ENCODE results near the gene MYBPH.

Gene MYBPH

DNA sequence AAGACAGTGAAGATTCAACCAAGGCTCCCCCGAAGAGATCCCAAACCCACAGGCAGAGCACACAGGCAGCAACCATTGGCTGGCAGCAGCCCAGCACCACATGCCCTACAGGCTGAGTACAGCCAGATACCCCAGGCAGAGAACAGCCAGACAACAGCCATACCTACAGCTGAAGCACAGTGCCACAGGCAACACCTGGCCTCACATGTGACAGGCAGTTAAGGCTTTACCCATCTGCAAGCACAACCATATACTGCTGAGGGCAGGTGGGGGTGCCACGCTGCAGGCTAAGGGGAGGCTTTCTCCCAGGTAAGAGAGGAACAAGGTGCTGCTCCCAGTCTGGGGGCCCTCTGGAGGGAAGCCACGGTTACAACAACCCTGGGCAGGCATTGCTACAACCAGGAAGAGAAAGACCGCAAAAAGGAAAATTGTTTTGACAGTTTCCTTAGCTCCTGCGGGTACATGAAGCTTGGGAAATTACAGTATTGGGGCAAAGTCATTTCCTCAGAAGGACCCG lies 41.6 kb upstream of the MYBPH start:
- ChIA-PET POLR2A (ENCODE audit: low non-redundant PET) (no interaction called here), CTCF (interaction anchor here (0.9 to 8.4 kb wide), 18 partner anchors 8 to 190 kb away, joined by 3 to 197 read pairs (median 13); no protein-coding TSS in a partner anchor)
- DNase-seq (ENCODE audit: low spot score) = no peak
- H3K27ac ChIP-seq = no peak overlapping the region
- TF ChIP-seq, protein P1, sequence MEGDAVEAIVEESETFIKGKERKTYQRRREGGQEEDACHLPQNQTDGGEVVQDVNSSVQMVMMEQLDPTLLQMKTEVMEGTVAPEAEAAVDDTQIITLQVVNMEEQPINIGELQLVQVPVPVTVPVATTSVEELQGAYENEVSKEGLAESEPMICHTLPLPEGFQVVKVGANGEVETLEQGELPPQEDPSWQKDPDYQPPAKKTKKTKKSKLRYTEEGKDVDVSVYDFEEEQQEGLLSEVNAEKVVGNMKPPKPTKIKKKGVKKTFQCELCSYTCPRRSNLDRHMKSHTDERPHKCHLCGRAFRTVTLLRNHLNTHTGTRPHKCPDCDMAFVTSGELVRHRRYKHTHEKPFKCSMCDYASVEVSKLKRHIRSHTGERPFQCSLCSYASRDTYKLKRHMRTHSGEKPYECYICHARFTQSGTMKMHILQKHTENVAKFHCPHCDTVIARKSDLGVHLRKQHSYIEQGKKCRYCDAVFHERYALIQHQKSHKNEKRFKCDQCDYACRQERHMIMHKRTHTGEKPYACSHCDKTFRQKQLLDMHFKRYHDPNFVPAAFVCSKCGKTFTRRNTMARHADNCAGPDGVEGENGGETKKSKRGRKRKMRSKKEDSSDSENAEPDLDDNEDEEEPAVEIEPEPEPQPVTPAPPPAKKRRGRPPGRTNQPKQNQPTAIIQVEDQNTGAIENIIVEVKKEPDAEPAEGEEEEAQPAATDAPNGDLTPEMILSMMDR (conservative IDR thresholded peaks at IDR 0.05; ENCODE audit: low read depth) = no peak

DNA sequence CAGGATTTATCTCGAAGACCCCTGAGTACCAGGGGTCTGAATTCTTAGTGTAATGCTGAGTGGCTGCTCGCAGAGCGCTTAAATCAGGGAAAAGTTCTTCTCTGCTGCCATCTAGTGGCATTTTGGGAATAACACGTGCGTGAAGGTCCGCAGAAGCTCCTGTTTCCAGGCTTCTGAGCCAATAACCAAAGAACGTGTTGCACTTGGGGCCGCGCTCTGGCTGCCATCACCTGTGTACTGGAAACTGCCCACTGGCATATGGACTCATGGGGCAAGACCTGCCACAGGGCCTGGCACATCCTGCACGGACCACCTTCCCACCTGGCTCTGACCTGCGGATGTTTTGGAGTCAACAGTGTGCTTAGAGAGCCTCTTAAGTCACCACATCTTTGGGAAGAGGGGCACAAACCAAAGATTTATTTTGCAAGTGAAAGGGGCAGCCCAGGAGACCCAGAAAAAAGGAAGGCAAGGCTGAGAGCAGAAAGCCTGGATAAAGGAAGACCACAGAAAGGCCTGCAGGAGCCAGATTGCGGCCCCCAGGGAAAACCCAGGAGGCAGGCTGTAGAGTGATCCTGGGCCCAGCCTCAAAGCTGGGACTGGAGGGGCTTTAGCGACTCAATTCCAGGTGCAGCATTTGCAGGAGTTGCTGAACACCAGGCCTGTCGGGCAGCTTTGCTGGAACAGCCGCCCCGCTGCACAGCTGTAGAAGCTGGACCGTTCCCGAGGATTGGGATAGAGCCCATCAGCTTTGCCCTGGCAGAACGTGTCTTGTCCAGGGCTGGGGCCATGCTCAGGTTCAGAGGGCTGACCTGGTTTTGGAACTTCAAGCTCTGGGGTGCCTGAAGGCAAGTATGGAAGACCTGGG lies 40.9 kb upstream of the MYBPH start:
- no peak overlapping the region for H3K27ac ChIP-seq
- peak; percentile 77 for DNase-seq (ENCODE audit: low spot score)
- ChIA-PET POLR2A (ENCODE audit: low non-redundant PET) (no interaction called here), CTCF (interaction anchor here (0.5 to 8.4 kb wide), 53 partner anchors 8 to 1321 kb away, joined by 3 to 197 read pairs (median 5); partner anchors contain the start of genes ADORA1 and MYBPH)
- TF ChIP-seq, protein P1 (conservative IDR thresholded peaks at IDR 0.05; ENCODE audit: low read depth) = peak; percentile 72

DNA sequence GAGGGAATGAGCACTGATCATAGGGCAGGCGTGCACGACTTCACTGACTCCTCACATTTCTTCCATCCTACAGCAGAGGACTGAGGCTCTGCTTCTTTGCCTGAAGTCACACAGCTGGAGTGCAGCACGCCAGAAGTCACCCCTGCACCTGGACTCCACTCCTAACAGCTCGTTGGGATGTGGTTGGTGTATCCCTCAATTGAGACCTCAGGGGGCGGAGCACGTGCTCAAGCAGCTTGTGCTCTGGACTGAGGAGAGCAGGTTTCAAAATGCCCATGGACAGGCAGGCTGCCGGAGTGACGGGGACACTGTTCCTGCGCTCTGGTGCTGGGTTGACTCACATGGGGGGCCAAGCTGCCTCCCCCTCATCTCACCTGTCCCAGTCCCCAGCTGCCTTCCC lies 39.9 kb upstream of the MYBPH start:
- TF ChIP-seq, protein P1 (conservative IDR thresholded peaks at IDR 0.05; ENCODE audit: low read depth) = no peak
- ChIA-PET POLR2A (ENCODE audit: low non-redundant PET) (no interaction called here), CTCF (interaction anchor here (0.5 to 8.4 kb wide), 31 partner anchors 9 to 1320 kb away, joined by 3 to 197 read pairs (median 8); partner anchors contain the start of genes ADORA1 and MYBPH)
- DNase-seq (ENCODE audit: low spot score) = no peak
- H3K27ac ChIP-seq = no peak overlapping the region

DNA sequence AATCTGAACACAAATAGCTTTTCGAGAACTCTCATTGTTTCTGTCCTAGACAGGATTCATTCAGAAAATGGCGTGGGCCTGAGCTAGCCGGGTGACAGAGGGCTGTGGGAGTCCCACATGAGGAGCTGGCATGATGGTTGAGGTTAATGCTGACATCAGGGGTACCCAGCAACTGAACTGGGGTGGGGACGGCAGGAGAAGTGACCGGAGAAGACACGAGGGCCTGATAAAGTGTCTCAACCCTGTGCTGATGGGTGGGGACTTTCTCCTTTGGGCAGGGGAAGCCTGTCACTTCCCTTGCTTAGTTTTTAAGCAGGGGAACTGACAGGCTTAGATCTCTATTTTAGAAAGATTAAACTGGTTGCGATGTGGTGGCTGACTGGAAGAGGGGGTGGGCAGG lies 39.2 kb upstream of the MYBPH start:
- ChIA-PET POLR2A (ENCODE audit: low non-redundant PET) (no interaction called here), CTCF (interaction anchor here (0.6 to 8.4 kb wide), 12 partner anchors 8 to 180 kb away, joined by 3 to 197 read pairs (median 20); no protein-coding TSS in a partner anchor)

DNA sequence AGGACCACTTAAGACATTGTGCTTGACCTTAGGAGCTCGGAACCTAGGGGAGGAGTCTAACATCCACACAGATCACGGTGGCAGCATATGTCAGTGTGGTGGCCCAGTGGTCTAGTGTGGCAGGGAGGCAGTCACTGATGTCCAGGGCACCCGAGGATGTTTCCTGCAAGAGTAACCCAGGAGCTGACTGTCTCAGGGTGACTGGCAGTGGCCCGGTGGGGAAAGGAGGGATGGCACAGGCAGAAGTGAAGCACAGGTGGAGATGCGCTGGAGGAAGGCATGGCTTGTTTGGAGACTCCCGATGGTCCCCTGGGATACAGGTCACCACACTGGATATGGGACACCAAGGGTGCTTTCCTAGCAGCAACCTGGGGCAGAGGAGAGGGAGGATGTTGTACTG lies 37.5 kb upstream of the MYBPH start:
- no peak overlapping the region for H3K27ac ChIP-seq
- ChIA-PET POLR2A (ENCODE audit: low non-redundant PET) (no interaction called here), CTCF (interaction anchor here (0.5 to 1.5 kb wide), 6 partner anchors 49 to 1367 kb away, joined by 3 to 5 read pairs (median 4); partner anchors contain the start of gene LGR6)
- TF ChIP-seq, protein P1 (conservative IDR thresholded peaks at IDR 0.05; ENCODE audit: low read depth) = no peak
- DNase-seq (ENCODE audit: low spot score) = no peak

More for the DNA sequence above, 39.2 kb upstream of the MYBPH start:
- TF ChIP-seq, protein P1 (conservative IDR thresholded peaks at IDR 0.05; ENCODE audit: low read depth) = no peak
- H3K27ac ChIP-seq = no peak overlapping the region
- no peak for DNase-seq (ENCODE audit: low spot score)

DNA sequence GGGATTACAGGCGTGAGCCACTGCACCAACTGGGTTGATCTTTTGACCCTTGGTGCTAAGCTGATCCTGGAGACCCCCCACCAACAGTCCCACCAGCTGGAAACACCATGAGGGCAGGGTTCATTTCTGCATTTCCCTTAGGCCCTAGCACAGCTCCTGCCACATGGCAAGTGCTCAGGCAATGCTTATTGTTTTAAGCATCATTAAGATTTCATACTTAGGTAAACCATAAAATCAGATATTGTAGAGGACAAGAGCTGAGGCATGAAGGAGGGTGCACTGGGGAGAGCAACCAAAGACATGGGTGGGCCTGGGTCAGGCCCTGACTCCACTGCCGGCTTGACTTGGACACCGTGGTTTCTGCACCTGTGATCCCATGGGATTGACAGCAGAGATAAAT lies 36.2 kb upstream of the MYBPH start:
- DNase-seq (ENCODE audit: low spot score) = no peak
- no peak overlapping the region for H3K27ac ChIP-seq
- TF ChIP-seq, protein P1 (conservative IDR thresholded peaks at IDR 0.05; ENCODE audit: low read depth) = no peak
- ChIA-PET CTCF (interaction anchor here (0.6 to 2.1 kb wide), 5 partner anchors 94 to 276 kb away, joined by 3 to 10 read pairs (median 4); no protein-coding TSS in a partner anchor), POLR2A (ENCODE audit: low non-redundant PET) (no interaction called here)
